ENCODE data around the gene PCDH17.
A peak's percentile ranks its signal among the peaks of the same experiment; 100 is the strongest.

Gene PCDH17

GRCh38 chr13:57604442-57604841, 27.1 kb upstream of the PCDH17 start:
- no peak overlapping the region for H3K4me3 ChIP-seq (ENCODE audit: low read depth, low read length)
- DNase-seq (ENCODE audit: low read depth) = no peak
- TF ChIP-seq CTCF (IDR thresholded peaks at IDR 0.05; ENCODE audit: control insufficient read depth, extremely low read depth, insufficient read depth) = no peak

DNA sequence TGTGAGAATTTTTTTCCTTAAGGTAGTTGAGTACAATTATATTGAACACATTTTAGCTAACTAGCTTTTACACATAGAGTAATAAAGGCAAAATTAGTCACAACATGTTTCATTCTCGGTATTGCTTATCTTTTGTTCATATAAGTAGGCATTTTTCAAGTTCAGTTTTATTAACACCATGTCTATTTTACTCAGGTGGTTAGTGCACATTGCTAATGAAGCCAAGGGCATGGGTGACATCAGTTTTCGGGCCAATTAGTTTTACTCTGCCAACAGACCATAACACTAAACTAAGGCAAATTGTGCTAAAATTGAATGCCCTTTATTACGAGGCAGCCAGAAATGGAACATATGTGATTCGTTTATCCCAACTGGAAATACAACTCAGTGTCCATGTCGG, 19.6 kb upstream of the PCDH17 start:
- TF ChIP-seq CTCF (IDR thresholded peaks at IDR 0.05; ENCODE audit: control insufficient read depth, extremely low read depth, insufficient read depth) = no peak
- DNase-seq (ENCODE audit: low read depth) = no peak
- H3K4me3 ChIP-seq (ENCODE audit: low read depth, low read length) = no peak overlapping the region

DNA sequence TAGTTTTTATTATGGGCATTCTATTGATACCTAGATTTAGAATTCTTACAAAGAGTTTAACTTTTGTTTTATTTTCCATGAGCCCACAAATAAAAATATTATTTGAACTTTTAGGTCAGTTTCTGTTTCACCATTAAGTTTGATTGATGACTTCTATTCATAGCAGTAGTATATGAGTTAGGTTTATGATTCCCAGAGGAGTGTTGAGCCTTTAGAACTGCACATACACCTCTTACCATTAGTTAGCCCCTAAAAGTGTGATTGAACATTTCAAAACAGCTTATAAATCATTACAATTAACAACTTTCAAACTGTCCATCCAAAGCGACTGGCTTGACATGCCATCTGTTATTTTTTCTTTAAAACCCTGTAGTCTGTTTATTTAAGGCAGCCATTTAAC, 19.0 kb upstream of the PCDH17 start:
- no peak overlapping the region for H3K4me3 ChIP-seq (ENCODE audit: low read depth, low read length)
- DNase-seq (ENCODE audit: low read depth) = no peak
- TF ChIP-seq CTCF (IDR thresholded peaks at IDR 0.05; ENCODE audit: control insufficient read depth, extremely low read depth, insufficient read depth) = no peak

- no peak overlapping the region for H3K4me3 ChIP-seq (ENCODE audit: low read depth, low read length)
- DNase-seq (ENCODE audit: low read depth) = no peak
Measured at GRCh38 chr13:57624565-57625435, 6.7 kb upstream of the PCDH17 start.

GRCh38 chr13:57627663-57628062, 3.9 kb upstream of the PCDH17 start:
- no peak for DNase-seq (ENCODE audit: low read depth)
- peak; percentile 47 for TF ChIP-seq CTCF (IDR thresholded peaks at IDR 0.05; ENCODE audit: control insufficient read depth, extremely low read depth, insufficient read depth)
- H3K4me3 ChIP-seq (ENCODE audit: low read depth, low read length) = no peak overlapping the region

More at GRCh38 chr13:57624565-57625435, 6.7 kb upstream of the PCDH17 start:
- TF ChIP-seq CTCF (IDR thresholded peaks at IDR 0.05; ENCODE audit: control insufficient read depth, extremely low read depth, insufficient read depth) = peak; percentile 68

DNA sequence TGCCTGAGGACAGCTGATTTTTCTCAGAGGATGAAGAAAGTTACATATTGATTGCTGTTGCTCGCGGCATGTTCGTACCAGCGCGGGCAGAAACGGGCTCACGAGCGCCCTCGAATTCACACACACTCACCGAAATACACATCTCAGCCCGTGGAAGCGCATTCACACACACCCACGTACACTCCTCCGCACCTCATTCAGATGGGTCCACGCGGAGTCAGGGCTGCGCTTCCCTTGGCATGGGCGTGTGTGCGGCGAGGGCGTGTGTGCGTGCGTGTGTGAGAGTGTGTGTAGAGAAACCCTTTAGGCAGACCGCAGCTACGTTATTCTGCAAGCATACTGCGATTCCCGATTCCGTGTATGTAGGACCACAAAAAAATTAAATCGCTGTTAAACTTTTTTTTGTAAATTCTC, 2.1 kb upstream of the PCDH17 start:
- TF ChIP-seq CTCF (IDR thresholded peaks at IDR 0.05; ENCODE audit: control insufficient read depth, extremely low read depth, insufficient read depth) = no peak
- DNase-seq (ENCODE audit: low read depth) = no peak
- no peak overlapping the region for H3K4me3 ChIP-seq (ENCODE audit: low read depth, low read length)

- TF ChIP-seq CTCF (IDR thresholded peaks at IDR 0.05; ENCODE audit: control insufficient read depth, extremely low read depth, insufficient read depth) = no peak
- H3K4me3 ChIP-seq (ENCODE audit: low read depth, low read length) = no peak overlapping the region
- no peak for DNase-seq (ENCODE audit: low read depth)
Measured at GRCh38 chr13:57629821-57630235, 1.7 kb upstream of the PCDH17 start.

All from LNCaP clone FGC (cell line).